ENCODE results near the gene OR5T2. TPM values are rescaled to one million over a fixed set of nuclear protein-coding genes. Genes with fewer than 3 reads are reported as not detected.
"Not testable (repeated sequence)": the region's sequence is repeated elsewhere in the genome, so short reads cannot be mapped to it uniquely, and the experiment has no call there.

The OR5T2 gene
- not detected for total RNA-seq

- DNase-seq, result no peak
Observed at GRCh38 chr11:56234155-56234554, at the start of gene OR5T2. TSS of gene OR5T2 (minus strand) at chr11:56234255. CDS start at chr11:56233062, 1,193 bp downstream.

- no peak for DNase-seq
Observed at GRCh38 chr11:56273854-56274253, 39.8 kb upstream of the OR5T2 start, which contains the start of gene OR5T1. TSS of gene OR5T1 (plus strand) at chr11:56274154. CDS start at chr11:56275639, 1,485 bp downstream.

- DNase-seq, result no peak
Observed at GRCh38 chr11:56271092-56271491, 37.0 kb upstream of the OR5T2 start.

GRCh38 chr11:56251954-56252353 is 17.9 kb upstream of the OR5T2 start, which contains the start of gene OR5T3:
TSS of gene OR5T3 (plus strand) at chr11:56252254. CDS start at chr11:56252254, 0 bp downstream.
- no peak for DNase-seq

GRCh38 chr11:56219735-56220134 is 14.3 kb downstream of the OR5T2 start:
- not testable (repeated sequence) for DNase-seq

GRCh38 chr11:56214537-56214936 is 19.5 kb downstream of the OR5T2 start:
- no peak for DNase-seq

GRCh38 chr11:56207790-56208189 is 26.3 kb downstream of the OR5T2 start:
- no peak for DNase-seq

GRCh38 chr11:56197367-56197766 is 36.7 kb downstream of the OR5T2 start:
- DNase-seq, result no peak

GRCh38 chr11:56196705-56197104 is 37.4 kb downstream of the OR5T2 start:
- no peak for DNase-seq

- no peak for DNase-seq
Observed at GRCh38 chr11:56188602-56189001, 45.5 kb downstream of the OR5T2 start.

GRCh38 chr11:56183459-56183858 is 50.6 kb downstream of the OR5T2 start:
- no peak for DNase-seq

Measured in effector CD4-positive, alpha-beta T cell (primary cell).